Measurements from ENCODE around the gene SRCAP.

DNA sequence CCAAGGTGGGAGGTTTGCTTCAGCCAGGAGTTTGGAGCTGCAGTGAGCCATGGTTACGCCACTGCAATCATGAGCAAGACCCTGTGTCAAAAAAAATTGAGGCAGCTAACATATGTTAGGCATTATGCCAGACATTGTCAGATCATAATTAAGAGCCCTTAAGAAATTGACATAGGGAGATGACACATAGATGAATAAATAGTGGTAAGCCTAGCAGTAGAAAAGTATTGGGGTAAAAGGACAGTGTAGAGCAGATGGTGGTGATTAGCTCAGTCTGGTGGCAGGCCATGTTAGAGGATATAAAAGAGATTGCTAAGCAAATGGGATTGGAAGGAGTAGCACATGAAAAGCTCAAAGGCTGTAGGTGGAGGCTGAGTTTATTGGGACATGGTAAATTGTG, 22.6 kb downstream of the SRCAP start:
- TF ChIP-seq TARDBP (IDR thresholded peaks at IDR 0.05) (no peak), HDGF (IDR thresholded peaks at IDR 0.05; ENCODE audit: borderline replicate concordance) (no peak), SUZ12 (IDR thresholded peaks at IDR 0.05) (no peak), SP1 (IDR thresholded peaks at IDR 0.05) (no peak), ZNF384 (IDR thresholded peaks at IDR 0.05) (no peak)
